K562 (cell line): ENCODE results near the gene SCAMP5. TPM values are rescaled to one million over a fixed set of nuclear protein-coding genes. Genes with fewer than 3 reads are reported as not detected.

Experiments used
- ATAC-seq: fragments of 200-7000 bp; cut with Tn5 transposase; 3 replicates; pipeline ENCODE4 v1.9.1; 2020; ENCODE audit warnings: moderate library complexity
- BruUV-seq: library from RNA; stranded (reverse); fragments of 400-500 nt; replicated peaks from 2 replicates; lab custom pipeline; 2021; lab: Mats Ljungman, UMichigan
- CTCF ChIA-PET: fragments of 300-600 bp; formaldehyde crosslinking; extraction: SDS; loops from one replicate; lab custom pipeline; 2021; ENCODE audit warnings: low intra/inter-chr PET ratio; lab: Yijun Ruan, JAX
- POLR2A ChIA-PET: fragments of 300-600, 350-650 bp; sonication (Branson Sonifier 250); formaldehyde crosslinking; extraction: SDS; loops from one replicate; lab custom pipeline; 2021; ENCODE audit warnings: antibody characterized with exemption, inconsistent platforms; lab: Yijun Ruan, JAX
- DNase-seq, 4 experiments: peaks; one replicate each; pipeline versions ENCODE4 v3.0.0 to v3.0.0-alpha.2; 2011 to 2018; ENCODE audit warnings: low spot score in 3 of 4, mixed read lengths in 3 of 4; ENCODE audit errors: extremely low read depth in 1 of 4
- FAIRE-seq: peaks from 2 replicates; lab custom pipeline; 2011; peaks lifted over from hg19 to GRCh38; lab: Jason Lieb, UNC
- H2AFZ ChIP-seq: 2 replicates; pipeline ENCODE4 v1.6.0; 2011; ENCODE audit warnings: low read depth, low read length, control low read depth, inconsistent platforms
- H3K27ac ChIP-seq: fragments of 200-600 bp; 3 replicates; pipeline ENCODE4 v1.8.0; 2011; ENCODE audit warnings: low read depth, mild to moderate bottlenecking, control low read depth, inconsistent platforms, low read length, moderate library complexity, mixed read lengths; ENCODE audit errors: extremely low read depth
- H3K27me3 ChIP-seq, 2 experiments: fragments of 300-600 bp in 1 of 2; 2 replicates in 1 of 2; 3 replicates in 1 of 2; pipeline versions ENCODE4 v1.6.0 to v1.8.0; 2011; ENCODE audit warnings: inconsistent platforms in 2 of 2, low read length in 2 of 2, mild to moderate bottlenecking in 1 of 2, mixed read lengths in 1 of 2, moderate library complexity in 1 of 2; ENCODE audit not compliant: control insufficient read depth in 2 of 2, insufficient read depth in 2 of 2
- H3K36me3 ChIP-seq: fragments of 300-600 bp; 3 replicates; pipeline ENCODE4 v1.8.0; 2011; ENCODE audit warnings: mild to moderate bottlenecking, low read length, inconsistent platforms; ENCODE audit not compliant: control insufficient read depth, insufficient read depth
- H3K4me1 ChIP-seq, 2 experiments: fragments of 200-600 bp in 1 of 2; replicated peaks in 1 of 2; 2 replicates in 1 of 2; 3 replicates in 1 of 2; pipeline versions ENCODE4 v1.5.1 to v1.8.0; 2011; ENCODE audit warnings: inconsistent platforms in 2 of 2, low read length in 2 of 2, mild to moderate bottlenecking in 1 of 2, mixed read lengths in 1 of 2, moderate library complexity in 1 of 2; ENCODE audit not compliant: control insufficient read depth in 2 of 2, insufficient read depth in 2 of 2
- H3K4me2 ChIP-seq: 2 replicates; pipeline ENCODE4 v1.6.1; 2011; ENCODE audit warnings: low read length, control low read depth, inconsistent platforms, mixed read lengths; ENCODE audit not compliant: insufficient read depth
- H3K4me3 ChIP-seq: fragments of 200-600 bp; sonication (generic), shearing (Covaris generic); 2 replicates; pipeline ENCODE4 v1.5.1; 2016; ENCODE audit warnings: control low read depth, inconsistent platforms
- H3K79me2 ChIP-seq: fragments of 200-600 bp; 3 replicates; pipeline ENCODE4 v1.8.0; 2011; ENCODE audit warnings: low read length, inconsistent platforms; ENCODE audit not compliant: control insufficient read depth, insufficient read depth
- H3K9ac ChIP-seq, 2 experiments: 2 replicates each; pipeline versions ENCODE4 v1.6.0 to v1.6.1; 2011; ENCODE audit warnings: low read depth in 2 of 2, low read length in 2 of 2, control low read depth in 1 of 2, inconsistent platforms in 1 of 2, mild to moderate bottlenecking in 1 of 2, mixed read lengths in 1 of 2; ENCODE audit not compliant: insufficient read depth in 1 of 2
- H3K9me1 ChIP-seq: one replicate; pipeline ENCODE4 v1.6.0; 2011; ENCODE audit warnings: inconsistent platforms, mild to moderate bottlenecking, low read length, moderate library complexity; ENCODE audit not compliant: control insufficient read depth, insufficient read depth
- H3K9me3 ChIP-seq: replicated peaks from 2 replicates; pipeline ENCODE4 v1.5.1; 2011; ENCODE audit warnings: low read depth, low read length, inconsistent platforms; ENCODE audit not compliant: control insufficient read depth, insufficient read depth
- H4K20me1 ChIP-seq: replicated peaks from 2 replicates; pipeline ENCODE4 v1.6.1; 2011; ENCODE audit warnings: low read length, inconsistent platforms, mixed read lengths; ENCODE audit not compliant: control insufficient read depth, insufficient read depth
- ESRRA ChIP-seq: fragments of 450-650 bp; IDR thresholded peaks from 2 replicates; pipeline ENCODE4 v1.6.1; 2014; ENCODE audit warnings: low read depth, mild to moderate bottlenecking, moderate library complexity, borderline replicate concordance
- FOSL1 ChIP-seq: fragments of 200-800 bp; sonication (Bioruptor generic); conservative IDR thresholded peaks from 2 replicates; pipeline ENCODE4 v1.6.1; 2016; ENCODE audit warnings: missing genetic modification characterization, missing compliant biosample characterization
- JUND ChIP-seq, 2 experiments: IDR thresholded peaks; 2 replicates in 1 of 2; 3 replicates in 1 of 2; pipeline ENCODE4 v1.6.1; 2011; ENCODE audit warnings: borderline replicate concordance in 2 of 2, low read depth in 2 of 2, low read length in 2 of 2, improper control_type of control experiment in 1 of 2, missing biosample characterization in 1 of 2, missing genetic modification characterization in 1 of 2, missing genetic modification reagents in 1 of 2
- NR2C1 ChIP-seq, 2 experiments: fragments of 450-650 bp; IDR thresholded peaks; 2 replicates each; pipeline ENCODE4 v1.6.1; 2017; ENCODE audit warnings: mild to moderate bottlenecking in 2 of 2, antibody characterized with exemption in 1 of 2, inconsistent platforms in 1 of 2, missing compliant biosample characterization in 1 of 2, missing genetic modification characterization in 1 of 2
- NR2C2 ChIP-seq, 2 experiments: fragments of 200-800 bp in 1 of 2; sonication (Bioruptor generic) in 1 of 2; sonication (generic) in 1 of 2; formaldehyde crosslinking in 1 of 2; IDR thresholded peaks; 2 replicates each; pipeline versions ENCODE4 v1.6.1 to v1.8.0; 2016 to 2022; ENCODE audit warnings: mild to moderate bottlenecking in 1 of 2, missing compliant biosample characterization in 1 of 2, missing genetic modification characterization in 1 of 2, missing genetic modification reagents in 1 of 2
- NR2F6 ChIP-seq: fragments of 450-650 bp; formaldehyde crosslinking; IDR thresholded peaks from 2 replicates; pipeline ENCODE4 v1.4.0; 2020; ENCODE audit warnings: mild to moderate bottlenecking
- PKNOX1 ChIP-seq: fragments of 450-650 bp; IDR thresholded peaks from 2 replicates; pipeline ENCODE4 v1.6.1; 2016
- RCOR1 ChIP-seq, 2 experiments: IDR thresholded peaks; 2 replicates each; pipeline ENCODE4 v1.6.1; 2012; ENCODE audit warnings: low read depth in 2 of 2, low read length in 2 of 2, borderline replicate concordance in 1 of 2, improper control_type of control experiment in 1 of 2
- REST ChIP-seq, 2 experiments: fragments of 450-650 bp; formaldehyde crosslinking in 1 of 2; IDR thresholded peaks; 2 replicates each; pipeline versions ENCODE4 v1.4.0 to v1.6.1; 2014 to 2020; ENCODE audit warnings: mild to moderate bottlenecking in 2 of 2, borderline replicate concordance in 1 of 2, low read depth in 1 of 2
- TAF15 ChIP-seq: fragments of 200-400 bp; formaldehyde crosslinking; IDR thresholded peaks from 2 replicates; pipeline ENCODE4 v1.6.1; 2017; ENCODE audit warnings: mild to moderate bottlenecking, low read depth, low read length, moderate library complexity
- ZNF586 ChIP-seq: fragments of 450-650 bp; formaldehyde crosslinking; conservative IDR thresholded peaks from 2 replicates; pipeline ENCODE4 v1.4.0; 2020; ENCODE audit warnings: mild to moderate bottlenecking, moderate library complexity
- WGBS: fragments of 100-300 bp; shearing (Covaris generic); methylation state at CpG from one replicate; pipeline ENCODE4 v1.1.6; 2016; ENCODE audit warnings: low coverage, mixed read lengths; ENCODE audit not compliant: insufficient coverage; ENCODE audit errors: missing lambda C conversion rate; 5-methylcytosine and 5-hydroxymethylcytosine counted together
- in situ Hi-C: fragments of 300-500 bp; cut with MboI; formaldehyde crosslinking; loops from 4 replicates; pipeline ENCODE4 v1.15.0; 2018; ENCODE audit warnings: inconsistent platforms, mixed read lengths
- intact Hi-C: fragments of 100-400 bp; cut with micrococcal nuclease; formaldehyde crosslinking; loops from 2 replicates; pipeline ENCODE4 v1.14.2; 2022
- polyA plus RNA-seq, 8 experiments: library from polyadenylated mRNA; depleted of rRNA in 4 of 8; stranded (reverse) in 5 of 8; unstranded in 3 of 8; fragments of >200 nt; fragmentation: Nextera tagmentation in 2 of 8; fragmentation: Illumina TruSeq in 1 of 8; extraction: Ambion mirVana in 2 of 8; extraction: Trizol in 1 of 8; gene quantifications; 2 replicates each; pipeline versions ENCODE4 v1.2.1 to v1.2.3, GENCODE V29; 2011 to 2014; ENCODE audit warnings: inconsistent platforms in 1 of 8, missing spikeins in 1 of 8
- total RNA-seq, 7 experiments: library from RNA; depleted of rRNA in 6 of 7; stranded (reverse); fragments of >200 nt in 6 of 7; fragmentation: Illumina TruSeq in 2 of 7; extraction: Trizol in 2 of 7; gene quantifications; 2 replicates each; pipeline versions ENCODE4 v1.2.1 to v1.2.3, GENCODE V29; 2011 to 2021; ENCODE audit warnings: low replicate concordance in 1 of 7

The SCAMP5 gene
- total and polyA plus RNA-seq, 9 of the 15 experiments (the other 6 are each of a cell fraction or from before 2014, with no cell fraction given), result 0.09 to 0.29 (median 0.19) TPM; not detected in 5

DNA sequence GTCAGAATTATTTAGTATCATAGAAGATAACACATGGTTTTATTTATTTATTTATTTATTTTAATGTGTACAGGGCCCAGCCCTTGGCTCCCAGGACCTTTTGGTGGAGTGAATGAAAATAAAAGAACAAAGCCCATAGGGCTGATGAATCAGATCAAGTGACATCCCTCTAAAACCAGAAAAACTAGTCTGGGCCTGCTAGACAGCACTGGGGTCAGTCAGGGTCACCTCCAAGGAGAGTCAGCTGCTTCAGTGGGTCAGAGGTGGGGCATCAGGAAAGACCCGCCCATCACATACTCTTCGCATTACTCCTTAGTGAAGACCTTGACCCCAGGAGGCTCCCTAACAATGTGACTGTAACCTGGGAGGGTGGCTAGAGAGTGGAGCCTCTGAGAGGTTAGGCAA is 40.9 kb downstream of the SCAMP5 start:
- Histone ChIP-seq H3K4me1 (peaks cover 23 to 31% of the 10 kb centered on the region in 2 experiments), H3K4me2 (no peak overlapping the region), H3K27me3 (no peaks in the 10 kb centered on the region), H3K9me1 (no peaks in the 10 kb centered on the region), H4K20me1 (no peaks in the 10 kb centered on the region), H3K27ac (no peak overlapping the region), H3K4me3 (no peak overlapping the region), H3K9me3 (no peaks in the 10 kb centered on the region), H3K79me2 (no peaks in the 10 kb centered on the region), H3K36me3 (no peaks in the 10 kb centered on the region), H2AFZ (no peak overlapping the region), H3K9ac (no peak overlapping the region; a peak in 1 of 4 replicates)
- POLR2A ChIA-PET, result interaction anchor here (0.5 to 2.5 kb wide), 7 partner anchors 12 to 177 kb away, joined by 3 to 10 read pairs (median 6); partner anchors contain the start of gene PPCDC
- 38% methylated on average over 2 of the region's 2 CpGs for WGBS
- BruUV-seq, result no TSS peak
- CTCF ChIA-PET, result no interaction called here
- FAIRE-seq (no peak), DNase-seq (peak; percentile 40 to 54 (median 46)), ATAC-seq (peak; percentile 55)
- intact Hi-C loops (no loop called here), in situ Hi-C loops (no loop called here)
- TF ChIP-seq ZNF586 (CRISPR knock-in tag) (no peak), RCOR1 (IDR thresholded peaks at IDR 0.05; ENCODE audit: borderline replicate concordance in 1 of 2, low read depth in 2 of 2, low read length in 2 of 2) (peak in 1 of 2 experiments; percentile 48; a peak in 1 of 4 replicates), NR2F6 (no peak), ESRRA (peak; percentile 96), FOSL1 (peak; percentile 71), TAF15 (no peak), PKNOX1 (peak; percentile 43; the same call in 1 of the 2 replicates), NR2C1 (IDR thresholded peaks at IDR 0.05) (peak; percentile 63; the same call in 1 of the 2 replicates), NR2C1 (tag; IDR thresholded peaks at IDR 0.05) (peak; percentile 78), JUND (IDR thresholded peaks at IDR 0.05; ENCODE audit: borderline replicate concordance, low read depth, low read length) (0 out of 2 replicates have a peak, but pooled peaks have one; percentile 12), JUND (tag; IDR thresholded peaks at IDR 0.05; ENCODE audit: borderline replicate concordance, low read depth, low read length) (no peak), REST (IDR thresholded peaks at IDR 0.05; ENCODE audit: borderline replicate concordance) (peak; percentile 93), REST (CRISPR knock-in tag; IDR thresholded peaks at IDR 0.05; ENCODE audit: low read depth) (no peak), NR2C2 (CRISPR knock-in tag; IDR thresholded peaks at IDR 0.05) (no peak), NR2C2 (tag; IDR thresholded peaks at IDR 0.05) (peak; percentile 58; the same call in 1 of the 2 replicates)
